ENCODE data around the gene SPOPL.
"Not testable (repeated sequence)": the region's sequence is repeated elsewhere in the genome, so short reads cannot be mapped to it uniquely, and the experiment has no call there.

SPOPL gene

DNA sequence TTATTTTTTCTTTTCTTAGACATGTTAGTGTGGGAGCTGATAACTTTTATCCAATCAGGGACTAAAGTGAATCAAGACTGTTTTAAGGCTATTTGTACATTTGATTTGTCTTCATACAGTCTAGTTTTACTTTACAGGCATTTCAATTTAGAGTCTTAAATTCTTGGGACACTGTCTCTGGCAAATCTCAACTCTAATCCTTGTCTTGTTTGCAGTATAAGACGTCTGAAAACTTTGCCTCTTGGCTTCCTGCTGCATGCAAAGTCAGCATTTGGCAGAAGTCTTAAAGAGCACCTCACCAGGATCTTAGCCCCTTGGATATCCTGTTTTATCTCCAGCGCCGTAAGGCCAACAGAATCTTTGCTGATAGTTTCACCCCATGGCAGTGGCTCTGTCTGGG, 30.3 kb downstream of the SPOPL start:
- TF ChIP-seq, protein P1, sequence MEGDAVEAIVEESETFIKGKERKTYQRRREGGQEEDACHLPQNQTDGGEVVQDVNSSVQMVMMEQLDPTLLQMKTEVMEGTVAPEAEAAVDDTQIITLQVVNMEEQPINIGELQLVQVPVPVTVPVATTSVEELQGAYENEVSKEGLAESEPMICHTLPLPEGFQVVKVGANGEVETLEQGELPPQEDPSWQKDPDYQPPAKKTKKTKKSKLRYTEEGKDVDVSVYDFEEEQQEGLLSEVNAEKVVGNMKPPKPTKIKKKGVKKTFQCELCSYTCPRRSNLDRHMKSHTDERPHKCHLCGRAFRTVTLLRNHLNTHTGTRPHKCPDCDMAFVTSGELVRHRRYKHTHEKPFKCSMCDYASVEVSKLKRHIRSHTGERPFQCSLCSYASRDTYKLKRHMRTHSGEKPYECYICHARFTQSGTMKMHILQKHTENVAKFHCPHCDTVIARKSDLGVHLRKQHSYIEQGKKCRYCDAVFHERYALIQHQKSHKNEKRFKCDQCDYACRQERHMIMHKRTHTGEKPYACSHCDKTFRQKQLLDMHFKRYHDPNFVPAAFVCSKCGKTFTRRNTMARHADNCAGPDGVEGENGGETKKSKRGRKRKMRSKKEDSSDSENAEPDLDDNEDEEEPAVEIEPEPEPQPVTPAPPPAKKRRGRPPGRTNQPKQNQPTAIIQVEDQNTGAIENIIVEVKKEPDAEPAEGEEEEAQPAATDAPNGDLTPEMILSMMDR (IDR thresholded peaks at IDR 0.05; ENCODE audit: insufficient read depth, missing control alignments), result no peak
- DNase-seq (ENCODE audit: insufficient read length, low spot score) (no peak), FAIRE-seq (no peak)

DNA sequence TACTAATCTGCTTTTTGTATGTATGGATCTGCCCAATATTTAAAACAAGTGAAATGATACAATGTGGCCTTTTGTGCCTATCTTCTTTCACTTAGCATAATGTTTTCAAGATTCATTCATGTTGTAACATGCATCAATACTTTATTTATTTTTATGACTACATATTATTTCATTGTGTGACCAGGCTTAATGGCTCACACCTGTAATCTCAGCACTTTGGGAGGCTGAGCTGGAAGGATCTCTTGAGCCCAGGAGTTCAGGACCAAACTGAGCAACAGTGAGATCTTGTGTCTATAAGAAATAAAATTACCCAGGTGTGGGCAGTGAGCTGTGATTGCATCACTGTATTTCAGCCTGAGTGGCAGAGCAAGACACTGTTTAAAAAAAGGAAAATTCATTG, 33.2 kb downstream of the SPOPL start:
- no peak for FAIRE-seq
- TF ChIP-seq, protein P1 (IDR thresholded peaks at IDR 0.05; ENCODE audit: insufficient read depth, missing control alignments), result no peak
- no peak for DNase-seq (ENCODE audit: insufficient read length, low spot score)

DNA sequence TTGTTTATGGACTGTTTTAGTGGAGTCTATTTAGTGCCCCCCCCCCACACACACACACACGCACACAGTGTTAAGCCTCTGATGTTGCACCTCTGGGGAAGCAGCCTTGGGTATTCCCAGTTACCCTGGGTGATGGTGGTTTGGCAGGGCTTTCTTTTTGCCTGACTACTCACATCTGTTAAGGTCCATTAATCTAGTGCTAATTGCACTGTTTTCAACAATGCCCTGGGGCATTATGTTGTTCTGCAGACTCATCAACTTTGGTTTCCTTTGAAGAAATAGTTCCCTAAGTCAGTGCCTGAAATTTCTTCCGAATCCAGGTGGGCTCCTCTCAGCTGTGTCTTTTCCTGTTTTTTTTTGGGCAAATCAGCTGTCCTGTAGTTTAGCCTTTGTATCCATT, 34.7 kb downstream of the SPOPL start:
- TF ChIP-seq, protein P1 (IDR thresholded peaks at IDR 0.05; ENCODE audit: insufficient read depth, missing control alignments), result no peak
- no peak for FAIRE-seq
- no peak for DNase-seq (ENCODE audit: insufficient read length, low spot score)

DNA sequence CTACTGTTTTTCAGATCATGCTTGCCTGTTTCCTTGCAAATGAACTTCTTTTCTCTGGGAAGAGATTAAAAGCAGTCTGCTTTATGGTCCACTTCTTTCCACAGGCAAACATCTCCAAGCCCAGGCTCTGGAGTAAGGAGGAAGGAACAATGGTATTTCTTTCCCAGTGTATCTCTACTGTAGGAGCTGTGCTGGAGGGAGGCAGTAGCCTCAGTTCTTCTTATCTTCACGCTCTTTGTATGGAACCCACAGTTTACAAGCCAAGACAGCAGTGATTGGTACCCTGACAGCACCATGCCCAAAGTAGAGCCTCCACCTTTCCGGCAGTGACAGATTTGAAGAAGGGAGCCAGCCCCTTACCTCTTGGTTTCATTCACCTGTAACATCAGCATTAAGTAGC, 35.2 kb downstream of the SPOPL start:
- DNase-seq (ENCODE audit: insufficient read length, low spot score) (no peak), FAIRE-seq (no peak)
- TF ChIP-seq, protein P1 (IDR thresholded peaks at IDR 0.05; ENCODE audit: insufficient read depth, missing control alignments), result no peak

DNA sequence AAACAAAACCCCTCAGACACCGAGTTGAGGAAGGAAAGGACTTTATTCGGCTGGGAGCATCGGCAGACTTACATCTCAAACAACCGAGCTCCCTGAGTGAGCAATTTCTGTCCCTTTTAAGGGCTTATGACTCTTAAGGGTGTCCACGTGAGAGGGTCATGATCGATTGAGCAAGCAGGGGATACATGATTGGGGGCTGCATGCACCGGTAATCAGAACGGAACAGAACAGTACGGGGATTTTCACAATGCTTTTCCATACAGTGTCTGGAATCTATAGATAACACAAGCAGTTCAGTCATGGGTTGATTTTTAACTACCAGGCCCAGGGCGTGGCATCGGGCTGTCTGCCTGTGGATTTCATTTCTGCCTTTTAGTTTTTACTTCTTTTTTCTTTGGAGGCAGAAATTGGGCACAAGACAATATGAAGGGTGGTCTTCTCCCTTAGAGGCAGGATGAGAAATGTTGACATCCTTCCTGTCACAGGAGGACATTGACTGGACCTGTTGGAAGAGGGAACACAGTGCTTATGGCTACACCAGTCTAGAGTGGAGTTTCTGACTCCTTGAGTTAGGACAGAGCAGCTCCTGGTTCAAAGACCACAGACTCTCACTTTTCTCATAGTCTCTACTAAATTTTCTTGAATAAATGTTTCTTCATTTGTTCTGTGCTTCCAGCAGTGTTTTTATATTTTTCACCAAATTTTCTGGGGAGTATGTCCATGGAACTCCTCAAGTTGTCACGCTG, 35.8 kb downstream of the SPOPL start:
- FAIRE-seq (no peak), DNase-seq (ENCODE audit: insufficient read length, low spot score) (no peak)
- TF ChIP-seq, protein P1 (IDR thresholded peaks at IDR 0.05; ENCODE audit: insufficient read depth, missing control alignments), result no peak

DNA sequence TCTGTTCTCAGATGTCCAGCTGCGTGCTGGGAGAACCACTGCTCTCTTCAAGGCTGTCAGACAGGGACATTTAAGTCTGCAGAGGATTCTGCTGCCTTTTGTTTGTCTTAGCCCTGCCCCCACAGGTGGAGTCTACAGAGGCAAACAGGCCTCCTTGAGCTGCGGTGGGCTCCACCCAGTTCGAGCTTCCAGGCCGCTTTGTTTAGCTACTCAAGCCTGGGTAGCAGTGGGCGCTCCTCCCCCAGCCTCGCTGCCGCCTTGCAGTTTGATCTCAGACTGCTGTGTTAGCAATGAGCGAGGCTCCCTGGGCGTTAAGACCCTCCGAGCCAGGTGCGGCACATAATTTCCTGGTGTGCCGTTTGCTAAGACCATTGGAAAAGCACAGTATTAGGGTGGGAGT, 42.6 kb downstream of the SPOPL start:
- DNase-seq (ENCODE audit: insufficient read length, low spot score); FAIRE-seq: not testable (repeated sequence)

DNA sequence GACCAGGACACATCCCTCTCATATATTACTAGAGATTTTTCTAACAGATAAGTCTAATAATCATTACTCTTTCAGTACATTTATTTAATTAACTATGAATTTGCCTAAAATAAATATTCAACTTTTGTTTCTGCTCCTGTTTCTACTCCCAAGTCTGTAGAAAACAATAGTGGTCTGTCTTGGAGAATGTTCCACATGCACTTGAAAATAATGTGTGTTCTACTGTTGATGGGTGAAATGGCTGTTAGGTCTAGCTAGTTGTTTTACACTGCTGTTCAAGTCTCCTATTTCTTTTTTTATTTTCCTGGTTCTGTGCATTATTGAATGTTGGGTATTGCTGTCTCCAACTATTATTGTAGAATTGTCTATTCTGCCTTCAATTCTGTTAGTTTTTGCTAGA, 47.2 kb downstream of the SPOPL start:
- FAIRE-seq, result no peak
- DNase-seq (ENCODE audit: insufficient read length, low spot score), result no peak
- TF ChIP-seq, protein P1 (IDR thresholded peaks at IDR 0.05; ENCODE audit: insufficient read depth, missing control alignments), result no peak

Data from D721Med (cell line).